Fibroblast of skin of right biceps (primary cell): ENCODE data around the gene SUPT6H.
"Not testable (repeated sequence)": the region's sequence is repeated elsewhere in the genome, so short reads cannot be mapped to it uniquely, and the experiment has no call there.

Experiments
- DNase-seq: peaks from one replicate; pipeline ENCODE4 v3.0.0-alpha.2; 2013

The SUPT6H gene

GRCh38 chr17:28722417-28723158, 60.6 kb downstream of the SUPT6H start:
- DNase-seq, result no peak

DNA sequence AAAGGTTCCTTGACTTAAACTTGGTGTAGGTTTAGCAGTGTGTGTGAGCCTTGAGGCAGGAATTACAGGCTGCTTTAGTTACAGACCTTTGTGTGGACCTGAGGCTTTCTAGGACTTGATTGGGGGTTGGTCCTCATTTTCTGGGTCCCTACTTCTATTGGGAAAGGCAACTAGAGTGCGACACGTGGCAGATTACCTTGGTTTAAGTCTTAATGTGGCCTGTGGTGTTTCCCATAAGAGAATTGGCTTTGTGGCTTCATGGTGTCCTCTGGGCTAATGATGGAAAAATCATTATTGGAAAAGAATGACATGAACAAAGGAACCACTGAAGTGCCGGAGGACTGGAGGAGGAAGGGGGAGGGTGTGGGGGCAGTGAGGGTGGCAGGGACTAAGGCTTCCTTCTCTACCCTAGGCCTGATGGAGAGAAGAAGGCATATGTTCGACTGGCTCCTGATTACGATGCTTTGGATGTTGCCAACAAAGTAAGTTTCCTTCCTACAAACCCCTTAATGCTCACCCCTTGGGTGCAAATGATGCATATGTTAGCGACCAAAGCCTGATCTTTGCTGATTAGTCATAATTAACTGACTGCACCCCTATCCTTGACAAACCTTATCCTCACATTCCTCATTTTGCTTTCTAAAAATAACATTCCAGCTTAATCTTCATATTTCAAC, 61.3 kb downstream of the SUPT6H start:
- no peak for DNase-seq

DNA sequence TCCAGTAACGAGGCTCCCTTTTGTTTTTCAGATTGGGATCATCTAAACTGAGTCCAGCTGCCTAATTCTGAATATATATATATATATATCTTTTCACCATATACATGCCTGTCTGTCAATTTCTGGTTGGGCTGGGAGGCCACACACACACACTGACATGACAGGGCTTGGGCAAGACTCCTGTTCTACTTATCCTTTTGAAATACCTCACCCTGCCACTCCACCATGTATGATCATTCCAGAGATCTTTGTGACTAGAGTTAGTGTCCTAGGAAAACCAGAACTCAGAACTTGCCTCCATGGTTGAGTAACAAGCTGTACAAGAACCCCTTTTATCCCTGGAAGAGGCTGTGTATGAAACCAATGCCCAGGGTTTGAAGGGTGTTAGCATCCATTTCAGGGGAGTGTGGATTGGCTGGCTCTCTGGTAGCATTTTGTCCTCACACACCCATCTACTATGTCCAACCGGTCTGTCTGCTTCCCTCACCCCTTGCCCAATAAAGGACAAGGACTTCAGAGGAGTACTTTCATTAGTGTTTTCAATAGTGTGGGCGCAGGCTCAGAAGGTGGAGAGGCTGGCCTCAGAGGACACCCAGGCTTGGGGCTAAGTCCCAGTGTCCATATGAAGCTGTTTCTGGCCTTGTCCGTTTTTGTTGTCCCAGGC, 62.0 kb downstream of the SUPT6H start:
- not testable (repeated sequence) for DNase-seq

DNA sequence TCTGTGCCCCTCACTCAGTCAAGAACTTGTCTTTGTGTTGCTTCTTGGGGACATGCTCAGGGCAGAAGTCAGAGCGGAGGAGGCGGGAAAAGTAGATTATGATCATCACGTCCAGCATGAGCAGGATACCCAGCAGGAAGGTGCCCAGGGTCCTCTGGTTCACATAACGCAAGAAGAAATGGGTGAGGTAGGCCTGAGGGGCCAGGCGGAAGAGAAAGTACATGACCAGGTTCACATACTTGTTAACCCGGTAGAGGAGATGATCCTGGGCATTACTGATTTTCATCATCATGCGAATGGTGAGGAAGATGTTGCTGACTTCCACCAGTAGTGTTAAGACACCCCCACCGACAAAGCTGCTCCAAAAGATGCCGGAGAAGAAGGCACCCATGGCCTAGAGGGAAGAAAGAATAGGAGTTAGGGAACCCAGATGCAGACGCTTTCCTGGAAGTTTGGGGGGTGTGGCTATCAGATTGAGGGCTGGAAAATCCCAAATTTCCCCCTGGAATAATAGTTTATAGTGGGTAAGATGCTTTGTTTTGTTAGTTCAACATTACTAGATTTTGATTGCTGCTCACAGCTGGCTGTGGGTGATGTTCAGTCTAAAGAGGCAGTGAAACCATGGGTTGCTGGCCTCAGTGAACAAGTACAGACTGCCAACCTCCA, 62.6 kb downstream of the SUPT6H start:
- no peak for DNase-seq

GRCh38 chr17:28725166-28725659, 63.2 kb downstream of the SUPT6H start:
- peak; percentile 56 for DNase-seq

GRCh38 chr17:28725660-28726225, 63.7 kb downstream of the SUPT6H start:
- peak; percentile 55 for DNase-seq

DNA sequence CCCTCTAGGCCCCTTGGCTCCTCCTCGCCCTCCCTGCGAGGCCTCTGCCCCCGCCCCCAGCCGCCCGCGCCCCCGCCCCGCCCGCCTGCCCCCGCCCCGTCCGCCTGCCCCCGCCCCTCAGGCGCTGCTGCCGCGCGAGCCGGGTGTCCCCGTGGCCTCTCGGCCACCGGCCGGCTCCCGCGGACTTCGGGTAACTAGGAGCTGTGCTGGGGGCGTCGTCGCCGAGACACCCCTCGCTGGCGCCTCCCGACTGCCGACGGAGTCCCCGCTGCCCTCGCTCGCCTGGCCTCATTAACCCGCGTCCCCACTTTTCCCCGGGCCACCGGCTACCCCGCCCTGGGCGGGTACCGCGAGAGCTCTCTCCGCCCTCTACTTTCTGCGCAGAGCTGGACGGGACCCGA, 64.2 kb downstream of the SUPT6H start, which contains the start of gene TLCD1:
TLCD1 (minus strand) TSS at position 8 of the 401 bp plus-strand sequence. CDS start 136 bp downstream, outside the sequence.
- DNase-seq, result peak; percentile 71

GRCh38 chr17:28726627-28727491, 64.9 kb downstream of the SUPT6H start:
- DNase-seq, result peak; percentile 94

- DNase-seq, result peak; percentile 91
Observed at GRCh38 chr17:28728364-28729200, 66.6 kb downstream of the SUPT6H start, which contains the start of gene NEK8. TSS of gene NEK8 (plus strand) at chr17:28728788. CDS start at chr17:28728814, 26 bp downstream.

- DNase-seq, result no peak
Observed at GRCh38 chr17:28729950-28730330, 67.9 kb downstream of the SUPT6H start.

- DNase-seq, result no peak
Observed at GRCh38 chr17:28733346-28733745, 71.3 kb downstream of the SUPT6H start.

DNA sequence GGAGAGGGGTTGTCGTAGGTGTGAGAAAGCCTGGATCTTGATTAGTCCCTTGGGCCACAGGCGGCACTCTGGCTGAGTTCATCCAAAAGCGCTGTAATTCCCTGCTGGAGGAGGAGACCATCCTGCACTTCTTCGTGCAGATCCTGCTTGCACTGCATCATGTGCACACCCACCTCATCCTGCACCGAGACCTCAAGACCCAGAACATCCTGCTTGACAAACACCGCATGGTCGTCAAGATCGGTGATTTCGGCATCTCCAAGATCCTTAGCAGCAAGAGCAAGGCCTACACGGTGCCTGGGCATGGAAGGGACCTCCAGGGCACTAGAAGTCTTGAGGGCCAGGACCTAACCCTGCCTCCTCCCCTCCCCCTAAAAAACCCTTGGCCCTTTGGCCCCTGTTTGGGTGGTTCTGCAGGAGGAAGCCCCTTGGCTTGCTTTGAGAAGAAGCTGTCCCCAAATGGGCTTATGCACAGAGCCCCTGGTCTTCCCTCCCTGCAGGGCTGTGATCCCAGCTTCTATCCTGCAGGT, 72.8 kb downstream of the SUPT6H start:
- DNase-seq, result no peak

DNA sequence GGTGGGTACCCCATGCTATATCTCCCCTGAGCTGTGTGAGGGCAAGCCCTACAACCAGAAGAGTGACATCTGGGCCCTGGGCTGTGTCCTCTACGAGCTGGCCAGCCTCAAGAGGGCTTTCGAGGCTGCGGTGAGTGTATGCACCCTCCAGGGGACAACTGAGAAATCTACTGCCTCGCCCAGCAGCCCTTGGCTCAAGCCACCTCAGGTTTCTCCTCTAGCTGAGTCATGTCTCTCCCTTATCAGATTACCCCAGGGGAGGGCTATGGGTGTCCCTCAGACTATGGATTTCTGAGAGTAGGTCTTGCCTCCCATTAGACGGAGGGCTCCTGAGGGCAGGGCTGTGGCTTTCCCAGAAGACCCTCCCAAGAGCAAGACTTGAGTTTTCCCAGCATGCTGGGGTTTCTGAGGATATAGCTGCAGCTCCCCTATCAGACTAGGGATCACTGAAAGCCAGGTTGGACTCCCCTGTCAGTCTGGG, 73.3 kb downstream of the SUPT6H start:
- DNase-seq, result no peak

GRCh38 chr17:28735913-28736769, 74.1 kb downstream of the SUPT6H start:
- DNase-seq, result not testable (repeated sequence)

DNA sequence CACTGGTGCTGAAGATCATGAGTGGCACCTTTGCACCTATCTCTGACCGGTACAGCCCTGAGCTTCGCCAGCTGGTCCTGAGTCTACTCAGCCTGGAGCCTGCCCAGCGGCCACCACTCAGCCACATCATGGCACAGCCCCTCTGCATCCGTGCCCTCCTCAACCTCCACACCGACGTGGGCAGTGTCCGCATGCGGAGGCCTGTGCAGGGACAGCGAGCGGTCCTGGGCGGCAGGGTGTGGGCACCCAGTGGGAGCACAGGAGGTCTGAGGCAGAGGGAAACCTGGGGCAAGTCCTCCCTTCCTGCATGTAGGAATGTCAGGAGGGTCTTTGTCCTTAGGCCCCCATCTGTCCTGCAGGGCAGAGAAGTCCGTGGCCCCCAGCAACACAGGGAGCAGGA, 75.3 kb downstream of the SUPT6H start:
- no peak for DNase-seq

DNA sequence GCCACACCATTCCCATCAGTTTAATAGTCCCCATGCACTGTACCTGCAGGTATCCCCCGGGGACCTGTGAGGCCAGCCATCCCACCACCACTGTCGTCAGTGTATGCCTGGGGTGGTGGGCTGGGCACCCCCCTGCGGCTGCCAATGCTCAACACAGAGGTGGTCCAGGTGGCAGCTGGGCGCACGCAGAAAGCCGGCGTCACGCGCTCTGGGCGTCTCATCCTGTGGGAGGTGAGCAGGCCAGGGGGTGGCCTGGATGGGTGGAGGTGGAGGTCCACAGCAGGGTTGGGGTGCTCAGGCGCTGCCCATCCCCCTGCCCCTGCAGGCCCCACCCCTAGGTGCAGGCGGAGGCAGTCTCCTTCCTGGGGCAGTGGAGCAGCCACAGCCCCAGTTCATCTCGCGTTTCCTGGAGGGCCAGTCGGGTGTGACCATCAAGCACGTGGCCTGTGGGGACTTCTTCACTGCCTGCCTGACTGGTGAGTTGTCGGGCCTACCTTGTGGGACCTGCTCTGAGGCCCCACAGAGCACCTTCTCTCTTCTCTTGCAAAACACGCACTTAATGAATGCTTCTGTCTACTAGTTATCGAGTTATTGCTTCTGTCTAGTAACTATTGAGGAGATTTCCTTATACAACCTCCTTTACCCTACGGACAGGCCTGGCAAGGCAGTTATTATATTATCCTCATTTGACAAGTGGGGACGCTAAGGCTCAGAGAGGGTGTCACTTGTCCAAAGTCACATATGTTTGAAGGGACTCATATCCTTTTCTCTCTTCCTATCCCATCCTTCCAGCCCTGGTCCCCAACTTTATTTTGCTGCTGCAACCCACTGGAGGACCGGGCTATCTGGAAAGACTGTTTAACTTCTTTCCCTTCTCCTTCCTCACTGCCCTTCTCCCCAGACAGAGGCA, 76.0 kb downstream of the SUPT6H start:
- DNase-seq, result no peak

- no peak for DNase-seq
Observed at GRCh38 chr17:28738680-28739384, 76.8 kb downstream of the SUPT6H start.
